Right lobe of liver (tissue), 4 donors: ENCODE results near the gene COX10.

Source experiments
- POLR2A ChIP-seq: fragments of 450-650 bp; IDR thresholded peaks from one replicate; pipeline ENCODE4 v1.6.1; 2017; ENCODE audit warnings: antibody characterized with exemption, mild to moderate bottlenecking
- TF ChIP-seq, protein P1 (sequence below), 4 donors: fragments of 200-600 bp in 3 of 4; fragments of 450-650 bp in 1 of 4; IDR thresholded peaks; one replicate each; pipeline versions ENCODE4 v1.5.1 to v1.8.0; 2016 to 2022; ENCODE audit warnings: antibody characterized with exemption in 4 of 4, mild to moderate bottlenecking in 2 of 4
- donor health status: DM: no; HTN: no; CAD: no.
- donor health status: DM: no; HTN: no; CAD: no.
- donor health status: DM: no; HTN: yes; CAD: no.

DNA sequence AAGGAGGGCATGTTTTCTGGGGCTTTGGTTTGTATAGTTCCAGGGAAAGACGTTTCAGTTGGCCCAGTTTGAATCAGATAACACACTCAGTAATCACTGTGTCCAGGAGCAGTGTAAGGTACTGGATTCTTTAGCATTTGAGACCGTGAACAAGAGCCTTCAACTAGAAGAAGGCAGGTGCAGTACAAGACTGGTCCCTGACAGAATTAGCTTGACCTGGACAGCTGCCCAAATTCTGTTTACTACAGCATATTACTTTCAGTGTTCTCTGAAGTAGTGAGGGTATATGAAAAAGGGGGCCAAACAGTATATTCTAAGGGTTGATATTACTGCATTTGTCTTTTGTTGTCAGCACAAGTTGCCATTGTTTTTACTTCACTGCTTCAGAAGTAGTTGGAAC is 81.3 kb downstream of the COX10 start:
- TF ChIP-seq, protein P1, sequence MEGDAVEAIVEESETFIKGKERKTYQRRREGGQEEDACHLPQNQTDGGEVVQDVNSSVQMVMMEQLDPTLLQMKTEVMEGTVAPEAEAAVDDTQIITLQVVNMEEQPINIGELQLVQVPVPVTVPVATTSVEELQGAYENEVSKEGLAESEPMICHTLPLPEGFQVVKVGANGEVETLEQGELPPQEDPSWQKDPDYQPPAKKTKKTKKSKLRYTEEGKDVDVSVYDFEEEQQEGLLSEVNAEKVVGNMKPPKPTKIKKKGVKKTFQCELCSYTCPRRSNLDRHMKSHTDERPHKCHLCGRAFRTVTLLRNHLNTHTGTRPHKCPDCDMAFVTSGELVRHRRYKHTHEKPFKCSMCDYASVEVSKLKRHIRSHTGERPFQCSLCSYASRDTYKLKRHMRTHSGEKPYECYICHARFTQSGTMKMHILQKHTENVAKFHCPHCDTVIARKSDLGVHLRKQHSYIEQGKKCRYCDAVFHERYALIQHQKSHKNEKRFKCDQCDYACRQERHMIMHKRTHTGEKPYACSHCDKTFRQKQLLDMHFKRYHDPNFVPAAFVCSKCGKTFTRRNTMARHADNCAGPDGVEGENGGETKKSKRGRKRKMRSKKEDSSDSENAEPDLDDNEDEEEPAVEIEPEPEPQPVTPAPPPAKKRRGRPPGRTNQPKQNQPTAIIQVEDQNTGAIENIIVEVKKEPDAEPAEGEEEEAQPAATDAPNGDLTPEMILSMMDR (IDR thresholded peaks at IDR 0.05) = no peak
- no peak for TF ChIP-seq POLR2A
